ENCODE data around the gene ARMS2.

The ARMS2 gene

GRCh38 chr10:122500726-122501125, 46.3 kb downstream of the ARMS2 start:
- no peaks in the 10 kb centered on the region for H3K4me1 ChIP-seq (ENCODE audit: insufficient read depth, low read length, severe bottlenecking)
- H3K9me2 ChIP-seq (ENCODE audit: low read depth, low read length), result no peaks in the 10 kb centered on the region

GRCh38 chr10:122503012-122503411, 48.6 kb downstream of the ARMS2 start:
- no peak overlapping the region for H2AFZ ChIP-seq (ENCODE audit: low read length)
- TF ChIP-seq EZH2 (IDR thresholded peaks at IDR 0.05; ENCODE audit: borderline replicate concordance, low read length) (no peak), CTCF (IDR thresholded peaks at IDR 0.05; ENCODE audit: low read length) (no peak)
- H3K27me3 ChIP-seq (ENCODE audit: insufficient read depth, low read length), result no peaks in the 10 kb centered on the region
- H4K20me1 ChIP-seq (ENCODE audit: insufficient read depth, low read length), result no peaks in the 10 kb centered on the region
- no peak overlapping the region for H3K4me2 ChIP-seq (ENCODE audit: low read length)
- no peaks in the 10 kb centered on the region for H3K4me1 ChIP-seq (ENCODE audit: insufficient read depth, low read length, severe bottlenecking)
- H3K4me3 ChIP-seq (ENCODE audit: low read depth, low read length, poor library complexity, severe bottlenecking), result no peak overlapping the region
- H3K9ac ChIP-seq (ENCODE audit: low read length), result no peak overlapping the region
- H3K9me2 ChIP-seq (ENCODE audit: low read depth, low read length), result no peaks in the 10 kb centered on the region
- no peaks in the 10 kb centered on the region for H3K36me3 ChIP-seq (ENCODE audit: insufficient read depth, low read length)
- H3F3A ChIP-seq (ENCODE audit: insufficient read depth, low read length), result no peaks in the 10 kb centered on the region
- no peaks in the 10 kb centered on the region for H3K9me3 ChIP-seq (ENCODE audit: low read length)
- no peak overlapping the region for H3K27ac ChIP-seq (ENCODE audit: low read depth, low read length, poor library complexity, severe bottlenecking)
- no peaks in the 10 kb centered on the region for H3K79me2 ChIP-seq (ENCODE audit: insufficient read depth, low read length)

More at GRCh38 chr10:122500726-122501125, 46.3 kb downstream of the ARMS2 start:
- Histone ChIP-seq H3K4me3 (ENCODE audit: low read depth, low read length, poor library complexity, severe bottlenecking) (no peak overlapping the region), H2AFZ (ENCODE audit: low read length) (no peak overlapping the region), H3K79me2 (ENCODE audit: insufficient read depth, low read length) (no peaks in the 10 kb centered on the region), H3F3A (ENCODE audit: insufficient read depth, low read length) (no peaks in the 10 kb centered on the region), H3K27me3 (ENCODE audit: insufficient read depth, low read length) (no peaks in the 10 kb centered on the region), H3K9me3 (ENCODE audit: low read length) (no peaks in the 10 kb centered on the region), H3K4me2 (ENCODE audit: low read length) (no peak overlapping the region), H3K27ac (ENCODE audit: low read depth, low read length, poor library complexity, severe bottlenecking) (no peak overlapping the region), H4K20me1 (ENCODE audit: insufficient read depth, low read length) (no peaks in the 10 kb centered on the region), H3K9ac (ENCODE audit: low read length) (no peak overlapping the region), H3K36me3 (ENCODE audit: insufficient read depth, low read length) (no peaks in the 10 kb centered on the region)
- TF ChIP-seq EZH2 (IDR thresholded peaks at IDR 0.05; ENCODE audit: borderline replicate concordance, low read length) (no peak), CTCF (IDR thresholded peaks at IDR 0.05; ENCODE audit: low read length) (no peak)

GRCh38 chr10:122503886-122504609, 49.6 kb downstream of the ARMS2 start:
- Histone ChIP-seq H2AFZ (ENCODE audit: low read length) (no peak overlapping the region), H3K27me3 (ENCODE audit: insufficient read depth, low read length) (no peaks in the 10 kb centered on the region), H3K4me2 (ENCODE audit: low read length) (no peak overlapping the region), H3F3A (ENCODE audit: insufficient read depth, low read length) (no peaks in the 10 kb centered on the region), H3K9ac (ENCODE audit: low read length) (no peak overlapping the region), H3K36me3 (ENCODE audit: insufficient read depth, low read length) (no peaks in the 10 kb centered on the region), H3K9me2 (ENCODE audit: low read depth, low read length) (no peaks in the 10 kb centered on the region), H4K20me1 (ENCODE audit: insufficient read depth, low read length) (no peaks in the 10 kb centered on the region), H3K27ac (ENCODE audit: low read depth, low read length, poor library complexity, severe bottlenecking) (no peak overlapping the region), H3K4me1 (ENCODE audit: insufficient read depth, low read length, severe bottlenecking) (no peaks in the 10 kb centered on the region), H3K9me3 (ENCODE audit: low read length) (no peaks in the 10 kb centered on the region), H3K4me3 (ENCODE audit: low read depth, low read length, poor library complexity, severe bottlenecking) (no peak overlapping the region), H3K79me2 (ENCODE audit: insufficient read depth, low read length) (no peaks in the 10 kb centered on the region)
- TF ChIP-seq EZH2 (IDR thresholded peaks at IDR 0.05; ENCODE audit: borderline replicate concordance, low read length) (no peak), CTCF (IDR thresholded peaks at IDR 0.05; ENCODE audit: low read length) (no peak)

Measured in OCI-LY1 (cell line).